Measurements from ENCODE around the gene CORIN.

DNA sequence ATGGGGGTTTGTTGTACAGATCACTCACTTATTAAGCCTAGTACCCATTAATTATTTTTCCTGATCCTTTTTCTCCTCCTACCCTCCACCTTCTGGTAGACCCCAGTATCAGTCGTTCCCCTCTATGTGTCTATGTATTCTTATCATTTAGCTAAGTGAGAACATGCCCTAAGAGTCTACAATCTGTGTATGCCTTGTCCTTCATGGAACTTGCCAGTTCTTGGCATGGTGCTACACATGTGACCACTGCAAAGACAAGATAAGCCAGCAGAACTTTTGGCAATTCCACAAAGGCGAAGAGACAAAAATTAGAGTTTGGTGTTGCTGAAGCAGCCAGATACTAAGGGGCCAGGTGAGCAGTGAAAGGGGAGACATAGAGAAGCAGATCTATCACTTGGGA is 101.3 kb downstream of the CORIN start:
- TF ChIP-seq POLR2A (IDR thresholded peaks at IDR 0.05), result no peak
- TF ChIP-seq, protein P1, sequence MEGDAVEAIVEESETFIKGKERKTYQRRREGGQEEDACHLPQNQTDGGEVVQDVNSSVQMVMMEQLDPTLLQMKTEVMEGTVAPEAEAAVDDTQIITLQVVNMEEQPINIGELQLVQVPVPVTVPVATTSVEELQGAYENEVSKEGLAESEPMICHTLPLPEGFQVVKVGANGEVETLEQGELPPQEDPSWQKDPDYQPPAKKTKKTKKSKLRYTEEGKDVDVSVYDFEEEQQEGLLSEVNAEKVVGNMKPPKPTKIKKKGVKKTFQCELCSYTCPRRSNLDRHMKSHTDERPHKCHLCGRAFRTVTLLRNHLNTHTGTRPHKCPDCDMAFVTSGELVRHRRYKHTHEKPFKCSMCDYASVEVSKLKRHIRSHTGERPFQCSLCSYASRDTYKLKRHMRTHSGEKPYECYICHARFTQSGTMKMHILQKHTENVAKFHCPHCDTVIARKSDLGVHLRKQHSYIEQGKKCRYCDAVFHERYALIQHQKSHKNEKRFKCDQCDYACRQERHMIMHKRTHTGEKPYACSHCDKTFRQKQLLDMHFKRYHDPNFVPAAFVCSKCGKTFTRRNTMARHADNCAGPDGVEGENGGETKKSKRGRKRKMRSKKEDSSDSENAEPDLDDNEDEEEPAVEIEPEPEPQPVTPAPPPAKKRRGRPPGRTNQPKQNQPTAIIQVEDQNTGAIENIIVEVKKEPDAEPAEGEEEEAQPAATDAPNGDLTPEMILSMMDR (IDR thresholded peaks at IDR 0.05), result no peak

All from breast epithelium (tissue), 3 donors.